ENCODE data around the gene PCYT1B. TPM values are rescaled to one million over a fixed set of nuclear protein-coding genes. Genes with fewer than 3 reads are reported as not detected.

Gene PCYT1B
- total and polyA plus RNA-seq, 2 donors (not counting 1 experiment from before 2014, with no cell fraction given) = not detected

GRCh38 chrX:24668111-24668510 lies 21.0 kb upstream of the PCYT1B start:
- H2AFZ ChIP-seq (ENCODE audit: insufficient read depth, low read depth, low read length, poor library complexity, severe bottlenecking) = no peak overlapping the region
- ATAC-seq (ENCODE audit: low read depth) (no peak), DNase-seq (no peak)
- ChIA-PET CTCF (interaction anchor here (1.0 kb wide), 1 partner anchor 8 kb away, joined by 3 read pairs; no protein-coding TSS in a partner anchor), POLR2A (no interaction called here)
- no peak overlapping the region for H3K9ac ChIP-seq (ENCODE audit: low read length)
- H3K4me1 Mint-ChIP-seq = no peaks in the 10 kb centered on the region
- no peaks in the 10 kb centered on the region for H4K20me1 ChIP-seq (ENCODE audit: control insufficient read depth, insufficient read depth, low read length, poor library complexity, severe bottlenecking)
- H3K4me1 ChIP-seq (ENCODE audit: control insufficient read depth in 2 of 2, insufficient read depth in 2 of 2, low read length in 2 of 2) = no peaks in the 10 kb centered on the region
- no peak for TF ChIP-seq EZH2 (IDR thresholded peaks at IDR 0.05; ENCODE audit: borderline replicate concordance, insufficient read depth, low read depth, low read length, poor library complexity, severe bottlenecking)
- intact Hi-C loops (cut with micrococcal nuclease) = no loop called here
- no peak overlapping the region for H3K27ac Mint-ChIP-seq
- no peak overlapping the region for H3K4me3 Mint-ChIP-seq
- no peaks in the 10 kb centered on the region for H3K9me3 Mint-ChIP-seq (ENCODE audit: insufficient read depth)
- H3K27me3 Mint-ChIP-seq = no peaks in the 10 kb centered on the region
- H3K27ac ChIP-seq (ENCODE audit: low read length in 2 of 2) = no peak overlapping the region
- no peaks in the 10 kb centered on the region for H3K27me3 ChIP-seq (replicated peaks in 1 of 4; ENCODE audit: control extremely low read depth in 1 of 4, control insufficient read depth in 3 of 4, insufficient read depth in 4 of 4, low read length in 3 of 4)
- no peak overlapping the region for H3K4me3 ChIP-seq (ENCODE audit: control extremely low read depth in 1 of 5, extremely low read depth in 1 of 5, insufficient read depth in 1 of 5, low read depth in 2 of 5, low read length in 4 of 5)
- WGBS (ENCODE audit: insufficient coverage) = no CpG with 5 or more reads among the region's 3 CpGs
- no peaks in the 10 kb centered on the region for H3K9me3 ChIP-seq (ENCODE audit: control extremely low read depth in 1 of 3, control insufficient read depth in 2 of 3, insufficient read depth in 1 of 3, low read length in 2 of 3)
- H3K79me2 ChIP-seq (ENCODE audit: control insufficient read depth, insufficient read depth, low read length) = no peaks in the 10 kb centered on the region
- H3K4me2 ChIP-seq (replicated peaks; ENCODE audit: low read depth, low read length, poor library complexity, severe bottlenecking) = no peak overlapping the region
- H3K36me3 ChIP-seq (replicated peaks in 1 of 2; ENCODE audit: control extremely low read depth in 1 of 2, control insufficient read depth in 1 of 2, extremely low read depth in 1 of 2, insufficient read depth in 2 of 2, low read length in 1 of 2) = no peaks in the 10 kb centered on the region

- Histone ChIP-seq H3K9me3 (ENCODE audit: control extremely low read depth in 1 of 3, control insufficient read depth in 2 of 3, insufficient read depth in 1 of 3, low read length in 2 of 3) (no peaks in the 10 kb centered on the region), H4K20me1 (ENCODE audit: control insufficient read depth, insufficient read depth, low read length, poor library complexity, severe bottlenecking) (no peaks in the 10 kb centered on the region), H3K36me3 (replicated peaks in 1 of 2; ENCODE audit: control extremely low read depth in 1 of 2, control insufficient read depth in 1 of 2, extremely low read depth in 1 of 2, insufficient read depth in 2 of 2, low read length in 1 of 2) (no peaks in the 10 kb centered on the region), H3K4me2 (replicated peaks; ENCODE audit: low read depth, low read length, poor library complexity, severe bottlenecking) (no peak overlapping the region), H3K27me3 (replicated peaks in 1 of 4; ENCODE audit: control extremely low read depth in 1 of 4, control insufficient read depth in 3 of 4, insufficient read depth in 4 of 4, low read length in 3 of 4) (no peaks in the 10 kb centered on the region), H3K79me2 (ENCODE audit: control insufficient read depth, insufficient read depth, low read length) (no peaks in the 10 kb centered on the region), H3K9ac (ENCODE audit: low read length) (no peak overlapping the region), H2AFZ (ENCODE audit: insufficient read depth, low read depth, low read length, poor library complexity, severe bottlenecking) (no peak overlapping the region), H3K4me3 (ENCODE audit: control extremely low read depth in 1 of 5, extremely low read depth in 1 of 5, insufficient read depth in 1 of 5, low read depth in 2 of 5, low read length in 4 of 5) (no peak overlapping the region), H3K4me1 (ENCODE audit: control insufficient read depth in 2 of 2, insufficient read depth in 2 of 2, low read length in 2 of 2) (no peaks in the 10 kb centered on the region), H3K27ac (ENCODE audit: low read length in 2 of 2) (no peak overlapping the region)
- ATAC-seq (ENCODE audit: low read depth) (no peak), DNase-seq (no peak)
- Mint-ChIP-seq H3K4me3 (no peak overlapping the region), H3K27ac (no peak overlapping the region), H3K4me1 (no peaks in the 10 kb centered on the region), H3K27me3 (peaks cover 7% of the 10 kb centered on the region), H3K9me3 (ENCODE audit: insufficient read depth) (no peaks in the 10 kb centered on the region)
- POLR2A ChIA-PET = no interaction called here
- CTCF ChIA-PET = no interaction called here
- 93% methylated on average over 2 of the region's 4 CpGs for WGBS (ENCODE audit: insufficient coverage)
- TF ChIP-seq EZH2 (IDR thresholded peaks at IDR 0.05; ENCODE audit: borderline replicate concordance, insufficient read depth, low read depth, low read length, poor library complexity, severe bottlenecking) = no peak
- no peak for TF ChIP-seq CTCF (IDR thresholded peaks at IDR 0.05)
- intact Hi-C loops (cut with micrococcal nuclease) = no loop called here
These were observed 15.2 kb upstream of the PCYT1B start for GRCh38 chrX:24662352-24662751.

Measured in B cell (primary cell).